T-helper 2 cell treated with Interferon-gamma antibody and Interleukin-4, amounts not matched to agents 100 ng/mL and 5 ng/mL, for 36 hours (primary cell): Measurements from ENCODE around the gene PRPH. TPM values are rescaled to one million over a fixed set of nuclear protein-coding genes. Genes with fewer than 3 reads are reported as not detected.

Experiments used
- intact Hi-C: fragments of 100-400 bp; cut with micrococcal nuclease; formaldehyde crosslinking; loops from one replicate; pipeline ENCODE4 v1.15.1; 2023
- total RNA-seq: library from RNA; stranded (reverse); gene quantifications from 2 replicates; pipeline ENCODE4 v1.2.3, GENCODE V29; 2022

The PRPH gene
- total RNA-seq, 1 donor from 2014 or later, result not detected

DNA sequence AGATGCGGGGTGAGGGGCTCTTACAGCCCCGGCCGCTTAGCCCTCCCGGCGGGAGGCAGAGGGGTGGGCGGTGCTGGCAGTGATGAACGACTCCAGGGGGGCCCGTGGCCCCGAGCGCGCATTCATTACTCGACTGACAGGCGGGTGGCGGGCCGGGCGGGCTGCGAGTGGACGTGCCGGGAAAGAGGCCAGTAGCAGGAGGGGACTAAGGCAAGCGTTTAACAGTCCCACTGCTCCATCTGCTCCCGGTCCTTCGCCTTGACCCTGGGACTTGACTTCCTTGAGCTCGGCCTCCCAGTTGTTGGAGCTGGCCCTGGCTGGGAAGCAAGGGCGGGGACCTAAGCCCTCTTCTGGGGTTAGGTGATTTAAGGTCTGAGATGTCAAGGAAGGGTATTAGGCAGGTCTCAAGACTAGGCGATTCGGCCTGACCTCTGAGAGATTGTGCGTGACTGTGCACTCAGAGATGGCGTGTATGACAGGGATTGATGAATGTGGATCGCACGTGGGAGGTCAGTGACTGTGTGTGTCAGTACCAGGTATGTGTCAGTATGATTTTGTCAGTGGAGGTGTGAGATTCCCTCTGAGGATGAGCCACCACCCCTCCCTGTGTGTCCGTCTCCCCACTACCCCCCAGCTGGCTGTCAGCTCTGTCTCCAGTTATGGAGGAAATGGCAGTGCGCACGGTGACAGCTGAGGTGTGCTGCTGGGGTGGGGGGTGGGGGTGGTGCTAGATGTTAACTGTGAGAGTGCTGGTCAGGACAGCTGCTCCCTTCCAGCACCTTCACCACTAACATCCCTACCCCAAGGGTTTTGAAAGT is 48.2 kb downstream of the PRPH start:
- intact Hi-C loops, result loop anchor here (1.0 kb wide), 1 partner anchor 55 kb away; no protein-coding TSS in a partner anchor

DNA sequence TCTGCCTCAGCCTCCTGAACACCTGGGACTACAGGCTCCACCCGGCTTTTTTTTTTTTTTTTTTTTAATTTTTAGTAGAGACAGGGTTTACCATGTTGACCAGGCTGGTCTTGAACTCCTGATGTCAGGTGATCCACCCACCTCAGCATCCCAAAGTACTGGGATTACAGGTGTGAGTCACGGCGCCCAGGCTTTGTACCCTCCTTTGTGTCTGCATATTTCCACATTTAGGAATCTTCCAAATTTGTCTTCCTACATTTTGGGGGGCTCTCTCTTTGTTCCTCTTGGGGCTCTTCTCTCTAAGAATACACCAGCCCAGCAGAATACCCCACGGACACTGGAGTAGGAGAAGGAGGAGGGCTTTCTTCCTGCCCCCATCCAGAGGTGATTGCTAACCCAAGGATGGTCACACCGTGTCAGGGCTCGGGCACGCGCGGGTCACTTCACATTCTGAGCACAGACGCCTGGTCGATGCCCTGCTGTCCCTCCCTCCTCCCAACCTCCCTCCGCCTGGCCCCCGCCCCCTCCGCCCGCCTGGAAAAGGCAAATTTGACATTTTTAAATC is 49.6 kb downstream of the PRPH start:
- intact Hi-C loops, result no loop called here

DNA sequence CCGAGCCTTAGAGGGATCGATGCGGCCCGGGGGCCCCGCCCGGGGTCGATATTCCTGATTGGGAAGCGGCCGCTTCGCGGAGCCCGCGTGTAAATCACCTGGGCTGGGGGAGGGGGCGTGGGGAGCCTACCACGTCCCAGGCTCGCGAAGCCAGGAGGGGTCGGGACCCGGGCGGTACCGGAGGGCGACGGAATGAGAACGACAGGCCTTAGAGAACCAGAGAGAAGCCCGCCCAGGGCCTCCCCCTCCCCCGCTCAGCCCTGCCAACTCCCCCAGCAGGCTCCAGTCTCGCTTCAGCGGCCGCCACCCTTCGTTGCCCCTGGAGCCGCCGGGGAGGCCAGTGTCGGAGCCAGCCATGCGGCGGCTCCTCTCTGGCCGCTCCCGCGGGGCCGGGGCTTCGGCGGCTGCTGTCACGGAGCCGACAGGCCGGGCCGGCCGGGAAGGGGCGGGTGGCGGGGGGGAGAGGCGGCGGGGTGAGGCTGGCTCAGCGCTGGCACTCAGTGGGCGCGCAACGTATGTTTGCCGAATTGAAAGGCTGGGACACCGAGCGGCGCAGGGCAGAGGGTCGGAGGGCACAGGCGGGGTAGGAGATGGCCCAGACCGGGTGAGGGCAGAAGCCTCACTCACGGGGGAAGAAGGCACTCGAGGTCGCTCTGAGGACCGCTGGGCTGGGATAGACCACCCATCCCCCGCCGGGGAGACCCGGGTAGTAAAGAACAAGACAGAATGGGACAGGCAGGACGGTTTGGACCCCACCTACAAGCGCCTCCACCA is 50.3 kb downstream of the PRPH start:
- intact Hi-C loops, result no loop called here

DNA sequence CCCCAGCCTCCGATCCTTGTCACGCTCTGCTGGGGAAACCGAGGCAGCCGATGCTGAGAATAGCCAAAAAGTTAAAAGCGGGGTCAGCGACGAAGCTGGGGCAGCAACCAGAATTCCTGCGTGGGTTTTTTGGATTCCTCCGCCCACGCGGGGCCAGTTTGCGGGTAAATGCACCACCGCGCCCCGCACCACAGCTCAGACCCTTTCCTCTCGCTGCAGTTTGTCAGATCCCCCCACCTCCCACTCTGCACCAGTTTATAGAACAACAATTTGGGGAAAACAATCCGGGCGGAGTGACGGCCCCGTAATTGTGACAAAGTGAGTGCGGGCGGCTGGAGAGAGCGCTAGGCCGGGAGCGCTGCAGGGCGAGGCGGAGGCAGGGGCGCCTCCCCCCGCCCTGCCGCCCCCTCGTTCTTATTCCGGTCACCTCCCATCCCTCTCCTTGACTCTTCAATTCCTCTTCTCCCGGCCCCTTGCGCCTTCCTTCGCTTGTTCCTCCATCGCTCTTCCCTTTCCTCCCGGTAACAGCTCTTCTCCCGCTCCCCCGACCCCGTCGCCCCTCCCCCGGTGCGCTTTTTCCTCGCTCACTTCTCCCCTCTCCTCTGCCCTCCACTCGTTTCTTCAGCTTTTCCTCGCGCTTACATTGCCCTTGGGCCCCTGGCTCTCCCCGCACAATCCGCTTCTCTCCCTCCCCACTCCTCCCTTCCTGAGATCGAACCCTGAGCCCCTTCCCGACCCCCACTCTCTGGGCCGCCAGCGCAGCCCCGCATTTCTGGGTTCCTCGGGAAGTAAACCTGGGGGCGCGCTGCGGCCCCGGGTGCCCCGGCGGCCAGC is 51.1 kb downstream of the PRPH start:
- intact Hi-C loops, result no loop called here

DNA sequence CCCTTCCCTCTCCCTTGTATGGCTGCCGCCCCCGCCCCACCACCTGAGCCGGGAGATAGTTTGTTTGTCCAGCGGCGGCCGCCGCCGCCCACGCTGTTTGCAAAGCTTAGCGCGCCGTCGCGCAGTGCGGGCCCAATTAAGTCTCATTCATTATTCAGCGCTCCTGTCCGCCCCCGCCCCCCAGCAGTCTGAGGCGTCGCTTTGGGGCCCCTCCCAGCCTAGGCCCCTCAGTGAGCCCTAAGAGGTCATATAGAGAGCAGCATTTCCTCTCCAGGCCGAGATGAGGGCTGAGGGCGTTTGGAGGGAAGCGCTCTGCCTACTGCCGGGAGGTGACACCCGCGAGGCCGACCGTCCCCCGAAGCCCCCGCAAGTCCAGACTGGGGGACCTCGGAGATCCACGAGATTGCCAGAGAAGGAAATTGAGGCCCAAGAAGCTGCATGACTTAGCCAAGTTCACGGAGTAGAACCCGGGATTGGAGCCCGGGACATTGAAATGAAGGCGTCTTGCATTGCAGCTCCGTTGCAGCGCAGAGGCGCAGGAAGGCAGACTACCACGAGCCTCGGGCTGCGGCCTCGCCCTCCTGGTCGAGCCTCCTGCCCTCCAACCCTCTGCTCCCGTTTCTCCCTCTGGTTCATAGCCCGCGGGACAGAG is 51.8 kb downstream of the PRPH start, which contains the start of gene DNAJC22:
Gene DNAJC22, plus strand, starts transcription at position 230 of the 652 bp plus-strand sequence. CDS start 1,985 bp downstream, outside the sequence.
- intact Hi-C loops, result loop anchor here (1.0 kb wide), 2 partner anchors 9 to 58 kb away; partner anchors contain the start of gene C1QL4

DNA sequence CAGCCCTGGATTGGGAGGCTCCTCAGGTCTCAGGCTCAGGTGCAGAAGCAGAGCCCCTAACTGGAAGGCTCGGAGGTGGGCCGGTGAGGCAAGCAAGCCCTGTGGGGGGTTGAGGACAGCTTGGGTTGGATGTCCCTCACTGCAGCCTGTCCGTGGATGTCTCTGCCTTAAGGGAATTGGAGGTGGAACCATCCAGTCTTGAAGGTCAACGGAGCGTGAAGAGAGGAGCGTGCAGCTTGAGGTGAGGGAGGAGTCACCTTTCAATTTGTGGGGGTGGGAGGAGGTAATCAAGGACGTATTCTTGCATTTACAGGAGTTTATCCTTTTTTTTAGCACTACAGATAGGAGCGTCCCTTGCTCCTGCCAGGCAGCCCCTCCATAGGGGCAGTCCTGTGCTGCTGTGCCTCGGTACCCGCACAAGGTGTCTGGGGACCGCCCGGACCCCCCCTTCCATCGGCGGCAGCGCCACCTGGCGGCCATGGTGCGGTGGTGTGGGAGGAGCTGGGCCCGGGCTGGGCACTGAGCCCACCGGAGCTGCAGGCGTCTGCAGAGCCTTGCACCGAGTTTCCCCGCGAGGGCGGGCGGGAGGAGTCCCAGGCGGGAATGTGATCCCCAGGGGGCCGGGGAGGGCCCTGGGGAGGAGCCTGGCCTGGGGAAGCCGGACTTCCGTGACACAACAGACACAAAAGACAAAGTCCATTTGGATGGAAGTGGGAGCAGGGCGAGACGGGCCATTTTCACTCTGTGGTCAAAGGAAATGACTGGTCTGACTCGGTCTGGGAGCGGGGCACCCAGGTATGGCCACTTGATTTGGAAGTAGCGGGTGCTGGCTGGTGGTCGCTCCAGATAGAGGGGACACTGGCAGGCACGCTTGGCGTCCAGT is 52.6 kb downstream of the PRPH start:
- intact Hi-C loops, result loop anchor here (1.0 kb wide), 2 partner anchors 10 to 59 kb away; partner anchors contain the start of gene C1QL4

Other genes with a start within 250 kb of the PRPH start
- 106 and 109 TPM in 2 replicates for gene KMT2D, start 234.4 kb upstream of the PRPH start, total RNA-seq
- 5.4 and 6.5 TPM in 2 replicates for gene RHEBL1, start 225.2 kb upstream of the PRPH start, total RNA-seq
- gene DHH, start 200.3 kb upstream of the PRPH start, total RNA-seq, result 0.07 and 0.09 TPM in 2 replicates
- gene LMBR1L, start 184.3 kb upstream of the PRPH start, total RNA-seq, result 45.4 and 47.4 TPM in 2 replicates
- gene TUBA1B, start 163.8 kb upstream of the PRPH start, total RNA-seq, result 2,161 and 2,173 TPM in 2 replicates
- 90.7 and 92.8 TPM in 2 replicates for gene TUBA1A, start 106.1 kb upstream of the PRPH start, total RNA-seq
- 250 and 257 TPM in 2 replicates for gene TUBA1C, start 30.1 kb upstream of the PRPH start, total RNA-seq
- 77.6 and 79.0 TPM in 2 replicates for gene TROAP, start 28.1 kb downstream of the PRPH start, total RNA-seq
- not detected in 2 replicates for gene C1QL4, start 42.0 kb downstream of the PRPH start, total RNA-seq
- gene DNAJC22, start 51.7 kb downstream of the PRPH start, total RNA-seq, result 0.11 TPM in 1 of 2 replicates, not detected in the other
- gene SPATS2, start 72.3 kb downstream of the PRPH start, total RNA-seq, result 14.6 and 17.5 TPM in 2 replicates
- gene KCNH3, start 243.9 kb downstream of the PRPH start, total RNA-seq, result 0.82 and 1.2 TPM in 2 replicates